Astrocyte (in vitro differentiated cells and primary cell): Measurements from ENCODE around the gene SYNPO2. TPM values are rescaled to one million over a fixed set of nuclear protein-coding genes. Genes with fewer than 3 reads are reported as not detected.

Experiments used
- DNase-seq: peaks from one replicate; pipeline ENCODE4 v3.0.0-alpha.2; 2010; ENCODE audit warnings: low read depth
- FAIRE-seq: peaks from 2 replicates; lab custom pipeline; 2011; peaks lifted over from hg19 to GRCh38; lab: Jason Lieb, UNC
- H2AFZ ChIP-seq: 2 replicates; pipeline ENCODE4 v1.6.0; 2012; ENCODE audit warnings: low read depth, low read length, inconsistent platforms
- H3K27ac ChIP-seq: 2 replicates; pipeline ENCODE4 v1.5.1; 2011; ENCODE audit warnings: low read depth, low read length, inconsistent platforms
- H3K27me3 ChIP-seq: 2 replicates; pipeline ENCODE4 v1.6.0; 2011; ENCODE audit warnings: low read length, inconsistent platforms; ENCODE audit not compliant: insufficient read depth
- H3K36me3 ChIP-seq: 2 replicates; pipeline ENCODE4 v1.5.1; 2011; ENCODE audit warnings: low read length, inconsistent platforms; ENCODE audit not compliant: insufficient read depth
- H3K4me1 ChIP-seq: 2 replicates; pipeline ENCODE4 v1.5.1; 2011; ENCODE audit warnings: low read length, inconsistent platforms; ENCODE audit not compliant: insufficient read depth
- H3K4me2 ChIP-seq: 2 replicates; pipeline ENCODE4 v1.6.0; 2012; ENCODE audit warnings: low read length, inconsistent platforms
- H3K4me3 ChIP-seq: 2 replicates; pipeline ENCODE4 v1.5.1; 2011; ENCODE audit warnings: low read depth, mild to moderate bottlenecking, low read length, inconsistent platforms; ENCODE audit not compliant: insufficient read depth
- H3K79me2 ChIP-seq: 2 replicates; pipeline ENCODE4 v1.6.0; 2012; ENCODE audit warnings: mild to moderate bottlenecking, low read length, inconsistent platforms; ENCODE audit not compliant: insufficient read depth
- H3K9ac ChIP-seq: 2 replicates; pipeline ENCODE4 v1.6.0; 2012; ENCODE audit warnings: mild to moderate bottlenecking, low read length, inconsistent platforms
- H3K9me3 ChIP-seq: 2 replicates; pipeline ENCODE4 v1.5.1; 2012; ENCODE audit warnings: low read depth, mild to moderate bottlenecking, low read length, inconsistent platforms; ENCODE audit not compliant: insufficient read depth
- H4K20me1 ChIP-seq: 2 replicates; pipeline ENCODE4 v1.6.0; 2012; ENCODE audit warnings: low read length, inconsistent platforms; ENCODE audit not compliant: insufficient read depth
- H3K27ac Mint-ChIP-seq: one replicate; pipeline ENCODE4 v1.8.0; 2021; ENCODE audit warnings: mild to moderate bottlenecking, mixed read lengths; ENCODE audit not compliant: unreplicated experiment
- H3K27me3 Mint-ChIP-seq: one replicate; pipeline ENCODE4 v1.8.0; 2021; ENCODE audit warnings: low read depth, mixed read lengths; ENCODE audit not compliant: unreplicated experiment
- H3K36me3 Mint-ChIP-seq: one replicate; pipeline ENCODE4 v1.8.0; 2021; ENCODE audit warnings: low read depth, mixed read lengths; ENCODE audit not compliant: unreplicated experiment
- H3K4me1 Mint-ChIP-seq: one replicate; pipeline ENCODE4 v1.8.0; 2021; ENCODE audit warnings: low read depth, mixed read lengths; ENCODE audit not compliant: unreplicated experiment
- H3K4me3 Mint-ChIP-seq: one replicate; pipeline ENCODE4 v1.8.0; 2021; ENCODE audit warnings: mild to moderate bottlenecking, moderate library complexity, mixed read lengths; ENCODE audit not compliant: unreplicated experiment
- H3K9me3 Mint-ChIP-seq: one replicate; pipeline ENCODE4 v1.8.0; 2021; ENCODE audit warnings: mild to moderate bottlenecking, mixed read lengths; ENCODE audit not compliant: unreplicated experiment
- CTCF ChIP-seq: IDR thresholded peaks from 2 replicates; pipeline ENCODE4 v1.5.1; 2011; ENCODE audit warnings: low read depth, mild to moderate bottlenecking, inconsistent platforms, low read length, moderate library complexity; ENCODE audit not compliant: insufficient read depth
- EZH2 ChIP-seq: IDR thresholded peaks from 2 replicates; pipeline ENCODE4 v1.6.1; 2012; ENCODE audit warnings: mild to moderate bottlenecking, low read length, inconsistent platforms; ENCODE audit not compliant: insufficient read depth
- total RNA-seq: library from RNA; stranded (reverse); gene quantifications from 2 replicates; pipeline ENCODE4 v1.2.1, GENCODE V29; 2021

SYNPO2 gene
- total RNA-seq, 1 donor from 2014 or later = 4.2 TPM

- peak overlapping the region; percentile 3 for H2AFZ ChIP-seq
- no peaks in the 10 kb centered on the region for H3K79me2 ChIP-seq
- H3K9ac ChIP-seq = no peak overlapping the region
- no peak overlapping the region for H3K4me3 ChIP-seq
- FAIRE-seq (no peak), DNase-seq (peak; percentile 70)
- TF ChIP-seq CTCF (no peak), EZH2 (no peak)
- Mint-ChIP-seq H3K27ac (peak overlapping the region; percentile 85), H3K4me1 (peaks cover 28% of the 10 kb centered on the region), H3K9me3 (no peaks in the 10 kb centered on the region), H3K27me3 (no peaks in the 10 kb centered on the region), H3K36me3 (peaks cover 2% of the 10 kb centered on the region), H3K4me3 (no peak overlapping the region)
- H3K4me1 ChIP-seq = peaks cover 25% of the 10 kb centered on the region
- peak overlapping the region; percentile 52 for H3K4me2 ChIP-seq
- H3K27ac ChIP-seq = no peak overlapping the region
- no peaks in the 10 kb centered on the region for H3K9me3 ChIP-seq
- H3K27me3 ChIP-seq = no peaks in the 10 kb centered on the region
- H4K20me1 ChIP-seq = no peaks in the 10 kb centered on the region
- H3K36me3 ChIP-seq = no peaks in the 10 kb centered on the region
Observed at GRCh38 chr4:118967393-118967792, 78.7 kb downstream of the SYNPO2 start.

- FAIRE-seq (peak; percentile 13), DNase-seq (peak; percentile 91)
- Mint-ChIP-seq H3K27me3 (no peaks in the 10 kb centered on the region), H3K4me1 (peaks cover 28% of the 10 kb centered on the region), H3K27ac (peak overlapping the region; percentile 88), H3K4me3 (peak overlapping the region; percentile 40), H3K36me3 (peaks cover 2% of the 10 kb centered on the region), H3K9me3 (no peaks in the 10 kb centered on the region)
- peak overlapping the region; percentile 52 for H3K4me2 ChIP-seq
- no peak overlapping the region for H3K9ac ChIP-seq
- H4K20me1 ChIP-seq = no peaks in the 10 kb centered on the region
- no peak overlapping the region for H3K4me3 ChIP-seq
- H3K36me3 ChIP-seq = no peaks in the 10 kb centered on the region
- no peak overlapping the region for H3K27ac ChIP-seq
- H3K4me1 ChIP-seq = peaks cover 25% of the 10 kb centered on the region
- H3K27me3 ChIP-seq = no peaks in the 10 kb centered on the region
- H3K79me2 ChIP-seq = no peaks in the 10 kb centered on the region
- TF ChIP-seq CTCF = no peak
- TF ChIP-seq EZH2 = no peak
- no peaks in the 10 kb centered on the region for H3K9me3 ChIP-seq
- peak overlapping the region; percentile 29 for H2AFZ ChIP-seq
Observed at GRCh38 chr4:118968005-118968404, 79.4 kb downstream of the SYNPO2 start.

- peak overlapping the region; percentile 2 for H3K4me2 ChIP-seq
- no peak overlapping the region for H3K27ac ChIP-seq
- FAIRE-seq = no peak
- H3K36me3 ChIP-seq = no peaks in the 10 kb centered on the region
- H4K20me1 ChIP-seq = no peaks in the 10 kb centered on the region
- TF ChIP-seq CTCF = no peak
- no peak for TF ChIP-seq EZH2
- no peak overlapping the region for H3K4me3 Mint-ChIP-seq
- no peak overlapping the region for H2AFZ ChIP-seq
- no peak overlapping the region for H3K4me3 ChIP-seq
- H3K9me3 Mint-ChIP-seq = no peaks in the 10 kb centered on the region
- peaks cover 2% of the 10 kb centered on the region for H3K36me3 Mint-ChIP-seq
- no peaks in the 10 kb centered on the region for H3K27me3 Mint-ChIP-seq
- no peak for DNase-seq
- no peaks in the 10 kb centered on the region for H3K79me2 ChIP-seq
- H3K4me1 Mint-ChIP-seq = peaks cover 28% of the 10 kb centered on the region
- H3K9me3 ChIP-seq = no peaks in the 10 kb centered on the region
- H3K27ac Mint-ChIP-seq = no peak overlapping the region
- peaks cover 25% of the 10 kb centered on the region for H3K4me1 ChIP-seq
- no peaks in the 10 kb centered on the region for H3K27me3 ChIP-seq
- H3K9ac ChIP-seq = no peak overlapping the region
Observed at GRCh38 chr4:118968813-118969212, 80.2 kb downstream of the SYNPO2 start.
